Mesodermal cell (in vitro differentiated cells): ENCODE data around the gene CNKSR1.
"Not testable (repeated sequence)": the region's sequence is repeated elsewhere in the genome, so short reads cannot be mapped to it uniquely, and the experiment has no call there.

Experiments used
- H3K27ac ChIP-seq: 2 replicates; pipeline ENCODE4 v1.7.0; 2013; ENCODE audit warnings: mild to moderate bottlenecking, low read depth, low read length, moderate library complexity; ENCODE audit not compliant: severe bottlenecking
- H3K36me3 ChIP-seq: 2 replicates; pipeline ENCODE4 v1.7.1; 2013; ENCODE audit warnings: mild to moderate bottlenecking, low read length, moderate library complexity; ENCODE audit not compliant: control insufficient read depth, insufficient read depth
- H3K4me1 ChIP-seq: one replicate; pipeline ENCODE4 v1.7.1; 2013; ENCODE audit warnings: mild to moderate bottlenecking, low read length; ENCODE audit not compliant: insufficient read depth, control insufficient read depth, poor library complexity, severe bottlenecking
- H3K4me3 ChIP-seq: 2 replicates; pipeline ENCODE4 v1.7.0; 2013; ENCODE audit warnings: low read length, control low read depth, mild to moderate bottlenecking; ENCODE audit not compliant: insufficient read depth, poor library complexity, severe bottlenecking; ENCODE audit errors: extremely low read depth
- H3K9me3 ChIP-seq: 2 replicates; pipeline ENCODE4 v1.7.1; 2013; ENCODE audit warnings: mild to moderate bottlenecking, low read length, moderate library complexity; ENCODE audit not compliant: control insufficient read depth
- WGBS, 2 experiments: methylation state at CpG; one replicate each; pipeline ENCODE4 v1.1.5; 2013; ENCODE audit warnings: missing lambda C conversion rate in 2 of 2; ENCODE audit not compliant: insufficient coverage in 2 of 2; 5-methylcytosine and 5-hydroxymethylcytosine counted together

Gene CNKSR1

DNA sequence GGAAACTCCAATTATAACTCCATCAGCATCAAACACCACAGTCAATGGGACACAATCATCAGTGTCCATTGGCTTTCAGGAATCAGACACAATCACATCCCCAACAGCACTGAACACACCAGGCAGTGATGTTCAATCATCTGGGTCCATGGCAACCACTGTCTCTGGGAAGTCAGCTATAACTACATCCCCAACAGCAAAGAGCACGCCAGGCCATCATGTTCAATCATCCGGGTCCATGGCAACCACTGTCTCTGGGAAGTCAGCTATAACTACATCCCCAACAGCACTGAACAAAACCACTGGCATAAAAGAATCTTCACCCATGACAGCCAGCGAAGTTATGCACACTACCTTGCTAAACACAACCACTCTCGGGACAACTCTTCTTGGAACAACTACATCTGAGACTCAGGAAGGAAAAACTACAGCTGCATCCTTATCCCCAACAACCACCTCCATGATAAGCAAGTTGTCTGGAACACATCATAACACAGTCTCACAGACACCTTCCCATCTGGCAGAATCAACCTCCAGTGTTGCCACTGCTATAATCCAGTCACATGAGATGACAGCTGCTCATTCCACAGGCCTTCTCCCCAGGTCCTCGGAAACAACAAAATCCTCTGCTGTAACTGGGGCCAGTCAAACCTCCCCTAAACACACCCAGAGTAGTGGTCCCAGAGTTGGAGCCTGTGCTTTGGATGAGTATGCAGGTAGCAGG, 33.0 kb downstream of the CNKSR1 start:
- no peaks in the 10 kb centered on the region for H3K9me3 ChIP-seq
- H3K36me3 ChIP-seq, result no peaks in the 10 kb centered on the region
- no peak overlapping the region for H3K27ac ChIP-seq
- no peaks in the 10 kb centered on the region for H3K4me1 ChIP-seq
- no peak overlapping the region for H3K4me3 ChIP-seq
- WGBS, 2 experiments, result 90 to 100% methylated on average over 3 to 4 of the region's 5 CpGs

DNA sequence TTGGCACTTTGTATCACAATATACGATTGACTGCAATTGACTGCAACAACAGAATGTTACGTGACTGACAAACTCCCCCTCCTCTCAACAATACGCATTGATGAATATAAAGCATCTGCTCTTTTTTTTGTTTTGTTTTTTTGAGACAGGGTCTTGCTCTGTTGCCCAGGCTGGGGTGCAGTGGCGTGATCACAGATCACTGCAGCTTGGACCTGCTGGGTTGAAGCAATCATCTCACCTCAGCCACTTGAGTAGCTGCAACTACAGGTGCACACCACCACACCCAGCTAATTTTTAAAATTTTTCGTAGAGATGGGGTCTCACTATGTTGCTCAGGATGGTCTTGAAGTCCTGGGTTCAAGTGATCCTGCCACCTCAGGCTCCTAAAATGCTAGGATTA, 35.4 kb downstream of the CNKSR1 start:
- Histone ChIP-seq H3K9me3 (no peaks in the 10 kb centered on the region), H3K4me3 (no peak overlapping the region), H3K4me1 (no peaks in the 10 kb centered on the region), H3K36me3 (no peaks in the 10 kb centered on the region), H3K27ac (no peak overlapping the region)
- 90 to 92% methylated on average over 2 to 4 of the region's 5 CpGs for WGBS, 2 experiments

DNA sequence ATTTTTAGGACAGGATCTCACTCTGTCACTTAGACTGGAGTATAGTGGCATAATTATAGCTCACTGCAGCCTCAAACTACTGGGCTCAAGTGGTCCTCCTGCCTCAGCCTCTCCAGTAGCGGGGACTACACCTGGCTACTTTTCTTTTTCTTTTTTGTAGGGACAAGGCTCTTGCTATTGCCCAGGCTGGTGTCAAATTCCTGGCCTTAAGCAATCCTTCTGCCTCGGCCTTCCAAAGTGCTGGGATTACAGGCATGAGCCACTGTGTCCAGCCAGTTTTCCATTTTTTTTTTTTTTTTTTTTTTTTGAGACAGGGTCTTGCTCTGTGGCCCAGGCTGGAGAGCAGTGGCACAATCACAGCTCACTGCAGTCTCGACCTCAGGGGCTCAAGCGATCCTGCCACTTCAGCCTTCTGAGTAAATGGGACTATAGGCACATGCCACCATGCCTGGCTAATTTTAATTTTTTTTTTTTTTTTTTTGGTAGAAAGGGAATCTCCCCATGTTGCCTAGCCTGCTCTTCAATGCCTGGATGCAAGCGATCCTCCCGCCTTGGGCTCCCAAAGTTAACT, 36.1 kb downstream of the CNKSR1 start:
- Histone ChIP-seq H3K4me3 (no peak overlapping the region), H3K4me1 (no peaks in the 10 kb centered on the region), H3K36me3 (no peaks in the 10 kb centered on the region), H3K27ac (no peak overlapping the region), H3K9me3 (no peaks in the 10 kb centered on the region)
- WGBS, 2 experiments, result 84 to 87% methylated on average over 3 of the region's 6 CpGs

DNA sequence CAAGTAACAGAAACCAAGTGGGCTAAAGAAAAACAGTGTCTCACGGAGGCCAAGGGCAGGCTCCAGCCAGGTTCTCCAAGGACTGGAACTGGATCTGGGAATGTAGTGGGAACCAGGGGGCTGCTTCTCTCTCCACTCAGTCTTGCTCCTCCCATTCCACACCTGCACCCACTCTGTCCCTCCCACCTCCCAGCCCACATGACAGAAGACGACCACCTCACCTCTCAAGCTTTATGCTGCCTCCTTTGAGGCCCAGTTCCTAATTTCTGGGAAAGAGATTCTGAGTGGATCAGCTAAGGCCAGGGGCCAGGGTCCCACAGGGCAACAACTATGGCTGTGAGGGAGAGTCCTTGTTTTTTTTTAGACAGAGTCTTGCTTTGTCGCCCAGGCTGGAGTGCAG, 38.0 kb downstream of the CNKSR1 start:
- H3K27ac ChIP-seq, result no peak overlapping the region
- H3K36me3 ChIP-seq, result no peaks in the 10 kb centered on the region
- H3K4me3 ChIP-seq, result no peak overlapping the region
- no peaks in the 10 kb centered on the region for H3K4me1 ChIP-seq
- 50 to 100% methylated on average over 1 to 2 of the region's 3 CpGs for WGBS, 2 experiments
- H3K9me3 ChIP-seq, result no peaks in the 10 kb centered on the region

DNA sequence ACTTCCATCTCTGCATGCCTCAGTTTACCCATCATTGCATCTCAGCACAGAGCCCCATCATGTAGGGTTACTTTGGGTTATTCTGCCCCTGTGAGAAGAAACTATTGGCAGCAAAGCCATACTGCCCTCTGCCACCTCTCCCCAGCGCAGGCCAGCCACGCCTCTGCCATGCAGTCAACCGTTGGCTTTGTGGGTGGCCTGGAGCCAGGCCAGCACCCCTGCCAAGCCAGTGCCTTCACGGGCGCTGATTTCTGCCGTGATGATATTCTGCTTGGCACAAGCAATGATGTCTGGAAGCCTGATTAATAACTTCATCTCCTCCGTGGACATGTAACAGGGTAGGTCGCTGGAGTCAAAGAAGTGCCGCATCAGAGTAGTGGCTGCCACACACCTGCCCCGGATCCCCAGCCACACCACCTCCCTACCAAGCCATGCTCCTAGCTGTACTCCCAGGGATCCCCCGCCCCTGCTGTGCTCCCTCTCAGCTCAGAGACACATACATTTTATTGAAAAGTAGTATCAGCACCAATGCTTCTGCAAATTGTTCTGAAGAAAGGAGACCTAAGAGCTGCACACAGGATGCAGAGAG, 41.7 kb downstream of the CNKSR1 start:
- H3K4me3 ChIP-seq, result no peak overlapping the region
- WGBS, 2 experiments, result 93 to 99% methylated on average over 8 to 9 of the region's 11 CpGs
- H3K4me1 ChIP-seq, result no peaks in the 10 kb centered on the region
- no peaks in the 10 kb centered on the region for H3K36me3 ChIP-seq
- H3K9me3 ChIP-seq, result no peaks in the 10 kb centered on the region
- no peak overlapping the region for H3K27ac ChIP-seq

DNA sequence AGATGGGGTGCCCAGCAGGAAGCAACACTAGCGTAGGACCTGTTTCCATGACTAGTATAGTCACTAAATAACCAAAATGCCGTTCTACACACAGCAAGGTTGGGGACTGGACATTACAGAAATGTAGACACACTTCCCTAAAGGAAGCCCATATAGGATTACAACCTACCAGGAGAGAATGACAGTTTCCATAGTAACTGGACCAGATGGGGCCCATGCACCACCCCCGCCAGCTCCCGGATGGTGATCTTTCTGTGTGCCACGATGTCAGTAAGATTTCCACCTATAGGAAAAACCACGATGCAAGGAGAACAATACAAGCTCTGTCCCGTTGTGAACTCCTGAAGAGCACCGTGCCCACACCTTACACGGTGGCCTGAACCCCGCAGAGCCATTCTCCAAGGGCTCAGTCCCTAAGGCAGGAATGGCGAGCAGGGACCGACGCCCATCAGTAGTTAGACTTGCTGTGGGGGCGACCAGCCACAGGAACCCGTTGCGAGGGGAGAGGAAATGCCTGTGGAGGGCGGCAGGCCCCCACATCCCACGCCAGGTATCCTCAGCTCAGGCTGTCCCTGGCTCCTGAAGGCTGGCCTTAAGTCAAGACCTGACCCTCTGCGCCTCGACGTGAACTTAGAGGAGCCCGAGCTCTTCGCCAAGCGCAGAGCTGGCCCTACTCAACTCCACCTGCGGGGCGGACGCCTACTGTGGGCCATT, 43.1 kb downstream of the CNKSR1 start:
- WGBS, 2 experiments, result 83 to 84% methylated on average over 23 to 24 of the region's 27 CpGs

DNA sequence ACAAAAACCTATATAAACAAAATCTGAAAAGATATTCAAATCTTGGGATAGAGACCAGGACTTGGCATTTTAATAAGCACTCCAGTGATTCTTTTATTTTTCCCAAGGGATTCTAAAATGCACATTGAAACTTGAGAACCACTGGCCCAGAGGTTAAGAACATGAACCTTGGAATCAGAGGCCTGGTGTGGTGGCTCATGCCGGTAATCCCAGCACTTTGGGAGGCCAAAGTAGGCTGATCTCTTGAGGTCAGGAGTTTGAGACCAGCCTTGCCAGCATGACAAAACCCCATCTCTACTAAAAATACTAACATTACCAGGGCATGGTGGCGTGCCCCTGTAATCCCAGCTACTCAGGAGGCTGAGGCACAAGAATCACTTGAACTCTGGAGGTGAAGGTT, 43.8 kb downstream of the CNKSR1 start:
- Histone ChIP-seq H3K27ac (no peak overlapping the region), H3K9me3 (no peaks in the 10 kb centered on the region), H3K4me3 (no peak overlapping the region), H3K36me3 (no peaks in the 10 kb centered on the region), H3K4me1 (no peaks in the 10 kb centered on the region)
- 93% methylated on average over 2 of the region's 2 CpGs; no CpG with 5 or more reads in 1 of the 2 experiments for WGBS, 2 experiments

More for the DNA sequence above, 43.1 kb downstream of the CNKSR1 start:
- Histone ChIP-seq H3K4me1 (no peaks in the 10 kb centered on the region), H3K27ac (no peak overlapping the region), H3K9me3 (no peaks in the 10 kb centered on the region), H3K36me3 (no peaks in the 10 kb centered on the region), H3K4me3 (no peak overlapping the region)

DNA sequence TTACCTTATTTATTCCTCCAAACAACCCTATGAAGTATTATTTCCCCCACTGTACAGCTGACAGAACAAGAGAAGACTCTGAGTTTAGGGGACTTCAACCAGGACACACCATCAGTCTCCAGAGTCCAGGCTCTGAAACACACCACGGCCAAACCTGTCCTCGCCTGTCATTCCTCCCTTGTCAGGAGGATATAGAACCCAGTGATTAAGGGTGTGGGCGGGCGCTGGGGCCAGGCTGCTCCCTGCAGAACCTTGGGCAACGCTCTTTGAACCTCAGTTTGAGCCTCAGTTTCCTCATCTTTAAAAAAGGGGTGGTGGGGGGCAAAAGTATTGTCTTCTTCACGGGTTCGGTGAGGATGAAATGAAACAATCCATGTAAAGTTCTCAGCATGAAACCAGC, 47.3 kb downstream of the CNKSR1 start:
- WGBS, 2 experiments, result 90 to 95% methylated on average over 3 to 4 of the region's 7 CpGs
- no peaks in the 10 kb centered on the region for H3K9me3 ChIP-seq
- H3K36me3 ChIP-seq, result no peaks in the 10 kb centered on the region
- H3K4me1 ChIP-seq, result no peaks in the 10 kb centered on the region
- no peak overlapping the region for H3K4me3 ChIP-seq
- H3K27ac ChIP-seq, result no peak overlapping the region

DNA sequence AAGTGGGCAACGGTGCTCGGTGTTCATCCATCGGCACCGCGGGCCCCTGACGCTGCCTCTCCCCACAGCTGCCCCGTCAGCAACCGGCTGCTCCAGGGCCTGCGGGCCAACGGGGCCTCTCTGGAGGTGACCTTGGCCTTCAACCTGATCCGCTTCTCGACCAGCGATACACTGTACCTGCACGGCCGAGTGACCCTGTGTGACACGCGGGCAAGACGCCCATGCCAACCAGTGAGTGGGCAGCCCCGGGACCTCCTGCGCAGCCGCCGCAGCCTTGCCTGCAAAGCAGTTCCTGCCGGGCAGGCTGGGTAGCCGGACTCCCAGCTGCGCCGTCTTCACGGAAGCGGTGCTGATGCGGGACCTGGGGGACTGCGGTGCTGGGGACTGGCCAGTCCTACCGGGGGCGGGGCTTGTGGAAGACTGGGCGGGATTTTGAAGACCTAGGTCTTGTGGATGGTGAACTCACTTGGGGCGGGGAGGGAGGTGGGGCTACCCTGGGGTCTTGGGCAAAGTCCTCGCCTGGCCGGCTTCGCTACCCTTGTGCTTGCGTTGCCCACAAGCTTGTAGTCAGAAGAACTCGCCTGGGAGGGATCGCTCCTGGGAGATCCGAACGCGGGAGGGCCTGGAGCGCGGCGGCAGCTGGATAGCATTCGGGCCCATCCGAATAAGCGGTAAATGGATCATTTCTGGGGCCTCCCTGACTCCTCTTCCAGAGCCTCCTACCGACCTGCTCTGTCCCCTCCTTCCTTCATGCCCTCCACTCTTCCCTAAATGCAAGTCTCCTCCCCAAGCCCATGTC, 47.9 kb downstream of the CNKSR1 start:
- Histone ChIP-seq H3K4me1 (no peaks in the 10 kb centered on the region), H3K36me3 (no peaks in the 10 kb centered on the region), H3K4me3 (peak overlapping the region; percentile 22), H3K27ac (no peak overlapping the region), H3K9me3 (no peaks in the 10 kb centered on the region)
- WGBS, 2 experiments, result 21 to 22% methylated on average over 47 to 50 of the region's 50 CpGs

DNA sequence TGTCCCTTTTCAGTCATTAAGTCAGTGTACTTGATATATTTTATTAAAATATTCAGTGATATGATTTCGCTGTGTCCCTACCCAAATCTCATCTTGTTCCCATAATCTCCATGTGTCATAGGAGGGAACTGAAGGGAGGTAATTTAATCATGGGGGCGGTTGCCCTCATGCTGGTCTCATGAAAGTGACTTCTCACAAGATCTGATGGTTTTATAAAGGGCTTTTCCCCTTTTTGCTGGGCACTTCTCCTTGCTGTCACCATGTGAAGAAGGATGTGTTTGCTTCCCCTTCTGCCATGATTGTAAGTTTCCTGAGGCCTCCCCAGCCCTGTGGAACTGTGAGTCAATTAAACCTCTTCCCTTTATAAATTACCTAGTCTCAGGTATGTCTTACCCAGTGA, 53.4 kb downstream of the CNKSR1 start:
- not testable (repeated sequence) for H3K27ac ChIP-seq, H3K9me3 ChIP-seq, H3K4me1 ChIP-seq, H3K36me3 ChIP-seq, H3K4me3 ChIP-seq
- WGBS, 2 experiments, result 100% methylated on average over 1 of the region's 2 CpGs; no CpG with 5 or more reads in 1 of the 2 experiments
